ENCODE data around the gene HSD3B2. TPM values are rescaled to one million over a fixed set of nuclear protein-coding genes. Genes with fewer than 3 reads are reported as not detected.

Gene HSD3B2
- total RNA-seq, result not detected in 2 replicates

GRCh38 chr1:119414950-119415349 is at the start of gene HSD3B2:
Gene HSD3B2, plus strand, starts transcription at chr1:119415150. Its CDS starts 270 bp downstream, at chr1:119415420.

GRCh38 chr1:119368554-119368953 is 46.4 kb upstream of the HSD3B2 start, which contains the start of gene HAO2:
Gene HAO2, plus strand, starts transcription at chr1:119368785. Its CDS starts 12,301 bp downstream, at chr1:119381086.

Other genes with a start within 250 kb of the HSD3B2 start
- gene HAO2, start 46.4 kb upstream of the HSD3B2 start, total RNA-seq, result not detected in 2 replicates
- not detected in 2 replicates for gene HSD3B1, start 92.1 kb downstream of the HSD3B2 start, total RNA-seq
- 17.5 and 21.0 TPM in 2 replicates for gene ZNF697, start 233.1 kb downstream of the HSD3B2 start, total RNA-seq